C4-2B (cell line): ENCODE data around the gene DUS4L.

ENCODE experiments used
- H3K27ac ChIP-seq: fragments of 450-650 bp; 2 replicates; pipeline ENCODE4 v1.5.1; 2017
- ZFX ChIP-seq: fragments of 450-650 bp; IDR thresholded peaks from 2 replicates; pipeline ENCODE4 v1.6.1; 2017
- TF ChIP-seq, protein P1 (sequence below): fragments of 450-650 bp; conservative IDR thresholded peaks from 2 replicates; pipeline ENCODE4 v1.5.1; 2017; ENCODE audit warnings: mild to moderate bottlenecking

DUS4L gene

GRCh38 chr7:107543338-107543993 lies 20.3 kb upstream of the DUS4L start:
- no peak overlapping the region for H3K27ac ChIP-seq
- TF ChIP-seq ZFX = no peak
- TF ChIP-seq, protein P1, sequence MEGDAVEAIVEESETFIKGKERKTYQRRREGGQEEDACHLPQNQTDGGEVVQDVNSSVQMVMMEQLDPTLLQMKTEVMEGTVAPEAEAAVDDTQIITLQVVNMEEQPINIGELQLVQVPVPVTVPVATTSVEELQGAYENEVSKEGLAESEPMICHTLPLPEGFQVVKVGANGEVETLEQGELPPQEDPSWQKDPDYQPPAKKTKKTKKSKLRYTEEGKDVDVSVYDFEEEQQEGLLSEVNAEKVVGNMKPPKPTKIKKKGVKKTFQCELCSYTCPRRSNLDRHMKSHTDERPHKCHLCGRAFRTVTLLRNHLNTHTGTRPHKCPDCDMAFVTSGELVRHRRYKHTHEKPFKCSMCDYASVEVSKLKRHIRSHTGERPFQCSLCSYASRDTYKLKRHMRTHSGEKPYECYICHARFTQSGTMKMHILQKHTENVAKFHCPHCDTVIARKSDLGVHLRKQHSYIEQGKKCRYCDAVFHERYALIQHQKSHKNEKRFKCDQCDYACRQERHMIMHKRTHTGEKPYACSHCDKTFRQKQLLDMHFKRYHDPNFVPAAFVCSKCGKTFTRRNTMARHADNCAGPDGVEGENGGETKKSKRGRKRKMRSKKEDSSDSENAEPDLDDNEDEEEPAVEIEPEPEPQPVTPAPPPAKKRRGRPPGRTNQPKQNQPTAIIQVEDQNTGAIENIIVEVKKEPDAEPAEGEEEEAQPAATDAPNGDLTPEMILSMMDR = no peak

GRCh38 chr7:107544848-107545591 lies 18.8 kb upstream of the DUS4L start:
- TF ChIP-seq ZFX = no peak
- TF ChIP-seq, protein P1 = no peak
- no peak overlapping the region for H3K27ac ChIP-seq

DNA sequence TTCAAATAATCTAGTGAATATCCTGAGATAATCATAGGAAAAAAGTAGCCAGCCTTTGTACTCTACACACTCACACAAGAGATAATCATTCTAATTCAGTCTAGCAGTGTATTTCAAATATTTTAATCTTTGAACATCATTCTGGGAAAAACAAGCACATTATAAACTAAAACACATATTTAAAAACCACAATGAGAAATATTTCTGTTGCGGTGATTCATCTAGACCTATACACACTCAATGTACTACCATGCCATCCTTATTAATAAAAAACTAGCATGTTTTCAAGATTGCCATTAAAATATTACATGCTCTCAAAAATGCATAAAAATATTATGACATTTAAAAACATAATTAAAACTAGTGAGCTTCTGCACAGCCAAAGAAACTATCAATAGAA lies 11.8 kb upstream of the DUS4L start:
- no peak overlapping the region for H3K27ac ChIP-seq
- no peak for TF ChIP-seq ZFX
- TF ChIP-seq, protein P1 = no peak

DNA sequence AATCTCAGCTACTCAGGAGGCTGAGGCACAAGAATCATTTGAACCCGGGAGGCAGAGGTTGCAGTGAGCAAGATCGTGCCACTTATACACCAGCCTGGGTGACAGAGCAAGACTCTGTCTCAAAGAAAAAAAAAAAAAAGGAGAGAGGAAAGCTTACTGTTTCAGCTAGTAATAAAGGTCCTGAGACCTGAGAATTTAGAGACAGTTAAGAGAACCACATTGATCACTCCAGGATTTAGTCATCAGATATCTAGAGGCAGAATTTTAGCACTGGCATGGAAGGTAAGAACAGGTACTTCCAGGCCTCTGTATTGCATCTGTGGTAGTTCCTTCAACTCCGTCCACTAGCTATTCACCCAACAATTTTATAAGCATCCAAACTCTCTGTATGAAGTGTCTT lies 7.9 kb upstream of the DUS4L start:
- TF ChIP-seq ZFX = no peak
- TF ChIP-seq, protein P1 = no peak
- H3K27ac ChIP-seq = no peak overlapping the region

GRCh38 chr7:107559864-107560263 lies 3.9 kb upstream of the DUS4L start:
- no peak overlapping the region for H3K27ac ChIP-seq
- TF ChIP-seq, protein P1 = no peak

DNA sequence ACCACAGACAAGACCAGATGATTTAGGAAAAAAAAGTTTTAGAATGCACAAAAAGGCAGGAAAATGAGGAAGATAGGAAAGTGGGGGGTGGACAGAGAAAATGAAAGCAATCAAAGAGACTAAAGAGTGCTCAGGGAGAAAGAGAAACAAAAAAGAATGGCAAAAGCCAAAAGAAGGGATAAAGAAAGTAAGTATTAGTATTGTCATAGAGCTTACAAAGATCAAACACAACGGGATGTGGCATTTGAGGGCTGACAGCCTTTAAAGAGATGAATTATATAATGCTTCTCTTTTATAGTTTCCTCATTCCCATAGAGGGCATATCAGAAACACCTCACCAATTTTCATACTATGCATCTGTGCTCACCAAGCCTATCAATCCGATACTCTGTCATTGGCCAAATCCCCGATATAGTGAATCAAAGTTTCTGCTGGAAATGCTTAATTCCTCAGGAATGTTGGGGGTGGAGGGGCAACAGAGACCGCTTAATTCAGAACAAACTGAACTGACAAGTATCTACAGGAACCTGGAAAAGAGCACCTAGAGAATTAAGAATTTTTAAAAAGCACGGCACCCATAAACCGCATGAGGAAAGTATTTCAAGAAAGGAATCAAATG lies 2.8 kb upstream of the DUS4L start:
- H3K27ac ChIP-seq = no peak overlapping the region
- no peak for TF ChIP-seq ZFX
- TF ChIP-seq, protein P1 = no peak
